ENCODE results near the gene UBN1.

The UBN1 gene

DNA sequence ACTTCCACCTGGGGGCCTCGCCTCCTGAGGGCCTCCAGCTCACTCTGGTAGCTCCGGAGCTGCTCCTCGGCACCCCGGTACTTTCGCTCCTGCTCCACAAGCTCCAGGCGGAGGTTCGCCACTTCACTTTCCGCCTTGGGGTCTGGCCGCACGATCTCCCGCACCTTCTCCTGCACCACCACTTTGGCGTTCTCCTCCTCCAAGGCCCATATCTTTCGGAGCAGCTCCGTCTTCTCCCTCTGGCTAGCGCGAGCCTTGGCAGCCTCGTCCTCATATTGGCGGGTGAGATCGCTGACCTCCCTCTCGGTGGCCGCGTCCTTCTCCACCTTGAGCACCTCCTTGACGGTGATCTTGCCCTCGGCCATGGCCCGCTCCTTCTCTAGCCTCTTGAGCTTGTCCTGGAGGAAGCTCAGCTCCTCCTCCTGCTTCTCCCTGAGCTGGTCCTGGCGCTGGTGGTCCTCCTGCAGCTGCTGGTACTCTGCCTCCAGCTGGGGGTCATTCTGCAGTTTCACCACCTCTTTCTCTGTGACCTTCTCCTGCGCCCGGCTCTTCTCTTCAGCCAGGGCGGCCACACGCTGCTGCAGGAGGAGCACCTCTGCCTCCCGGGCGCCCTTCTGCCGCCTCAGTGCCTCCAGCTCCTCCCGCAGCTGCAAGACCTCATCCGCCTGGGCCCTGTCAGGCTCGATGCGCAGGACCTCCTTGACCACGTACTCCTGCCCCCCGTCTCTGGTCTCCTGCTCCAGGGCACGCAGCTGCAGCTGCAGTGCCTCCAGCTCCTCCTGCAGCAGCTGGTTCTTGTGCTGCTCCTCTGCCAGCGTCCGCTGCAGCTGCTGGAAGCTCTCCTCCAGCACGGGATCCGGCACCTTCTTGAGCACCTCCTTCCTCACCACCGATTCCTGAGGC, 37.9 kb downstream of the UBN1 start:
- no peak for DNase-seq (ENCODE audit: low read depth)
- TF ChIP-seq, protein P1, sequence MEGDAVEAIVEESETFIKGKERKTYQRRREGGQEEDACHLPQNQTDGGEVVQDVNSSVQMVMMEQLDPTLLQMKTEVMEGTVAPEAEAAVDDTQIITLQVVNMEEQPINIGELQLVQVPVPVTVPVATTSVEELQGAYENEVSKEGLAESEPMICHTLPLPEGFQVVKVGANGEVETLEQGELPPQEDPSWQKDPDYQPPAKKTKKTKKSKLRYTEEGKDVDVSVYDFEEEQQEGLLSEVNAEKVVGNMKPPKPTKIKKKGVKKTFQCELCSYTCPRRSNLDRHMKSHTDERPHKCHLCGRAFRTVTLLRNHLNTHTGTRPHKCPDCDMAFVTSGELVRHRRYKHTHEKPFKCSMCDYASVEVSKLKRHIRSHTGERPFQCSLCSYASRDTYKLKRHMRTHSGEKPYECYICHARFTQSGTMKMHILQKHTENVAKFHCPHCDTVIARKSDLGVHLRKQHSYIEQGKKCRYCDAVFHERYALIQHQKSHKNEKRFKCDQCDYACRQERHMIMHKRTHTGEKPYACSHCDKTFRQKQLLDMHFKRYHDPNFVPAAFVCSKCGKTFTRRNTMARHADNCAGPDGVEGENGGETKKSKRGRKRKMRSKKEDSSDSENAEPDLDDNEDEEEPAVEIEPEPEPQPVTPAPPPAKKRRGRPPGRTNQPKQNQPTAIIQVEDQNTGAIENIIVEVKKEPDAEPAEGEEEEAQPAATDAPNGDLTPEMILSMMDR (conservative IDR thresholded peaks at IDR 0.05; ENCODE audit: low read depth, low read length) = no peak
- no peak overlapping the region for H3K4me3 ChIP-seq (ENCODE audit: low read depth, low read length)

DNA sequence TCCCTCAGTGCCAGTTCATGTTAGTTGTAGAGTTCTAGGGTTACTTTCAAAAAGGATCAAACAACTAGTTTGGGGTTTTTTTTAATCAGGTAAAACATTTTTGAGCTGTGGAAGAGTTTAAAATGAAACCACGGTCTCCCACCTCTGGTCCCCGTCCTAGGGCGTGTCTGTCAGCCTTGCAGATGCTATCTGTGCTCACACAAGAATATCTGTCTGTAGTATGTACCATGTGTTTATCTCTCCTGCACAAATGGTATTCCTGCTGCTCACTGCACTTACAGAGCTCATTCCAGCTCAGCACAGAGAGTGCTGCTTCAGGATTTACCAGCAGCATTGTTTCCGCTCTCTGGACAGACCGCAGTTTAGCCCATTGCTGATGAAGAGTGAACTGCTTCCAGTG, 38.9 kb downstream of the UBN1 start:
- TF ChIP-seq, protein P1 (conservative IDR thresholded peaks at IDR 0.05; ENCODE audit: low read depth, low read length) = no peak
- H3K4me3 ChIP-seq (ENCODE audit: low read depth, low read length) = no peak overlapping the region
- no peak for DNase-seq (ENCODE audit: low read depth)

DNA sequence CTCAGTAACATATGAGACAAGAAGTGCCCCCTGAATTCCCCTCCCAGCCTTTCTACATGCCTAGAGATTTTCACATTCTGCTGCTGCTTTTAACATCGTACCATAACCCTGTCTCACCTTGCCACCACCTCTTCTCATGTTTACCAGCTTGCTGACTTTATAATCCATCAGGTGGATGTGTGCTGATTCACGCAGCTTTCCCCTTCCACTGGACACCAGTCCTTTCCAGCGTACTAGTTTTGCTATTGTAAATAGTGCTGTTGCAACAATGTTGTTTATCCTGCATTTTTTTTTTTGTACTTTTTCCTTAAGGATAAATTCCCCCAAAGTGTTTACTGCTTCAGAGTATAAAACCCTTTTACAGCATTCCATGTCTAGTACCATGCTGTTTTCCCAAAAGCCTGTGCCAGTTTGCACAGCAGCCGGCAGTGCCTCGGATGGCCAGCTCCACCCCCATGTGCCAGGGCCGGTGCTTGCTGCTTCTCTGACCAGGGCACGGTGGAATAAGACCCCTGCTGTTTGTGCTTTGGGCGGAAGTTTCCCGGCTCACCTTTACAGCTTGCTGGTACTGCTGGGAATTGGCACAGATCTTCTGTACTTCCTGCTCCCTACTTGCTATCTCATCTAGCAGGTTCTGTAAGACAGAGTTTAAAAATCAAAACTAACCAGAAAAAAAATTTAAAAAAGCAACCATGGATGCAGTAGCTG, 41.3 kb downstream of the UBN1 start:
- DNase-seq (ENCODE audit: low read depth) = no peak
- TF ChIP-seq, protein P1 (conservative IDR thresholded peaks at IDR 0.05; ENCODE audit: low read depth, low read length) = no peak
- H3K4me3 ChIP-seq (ENCODE audit: low read depth, low read length) = no peak overlapping the region

DNA sequence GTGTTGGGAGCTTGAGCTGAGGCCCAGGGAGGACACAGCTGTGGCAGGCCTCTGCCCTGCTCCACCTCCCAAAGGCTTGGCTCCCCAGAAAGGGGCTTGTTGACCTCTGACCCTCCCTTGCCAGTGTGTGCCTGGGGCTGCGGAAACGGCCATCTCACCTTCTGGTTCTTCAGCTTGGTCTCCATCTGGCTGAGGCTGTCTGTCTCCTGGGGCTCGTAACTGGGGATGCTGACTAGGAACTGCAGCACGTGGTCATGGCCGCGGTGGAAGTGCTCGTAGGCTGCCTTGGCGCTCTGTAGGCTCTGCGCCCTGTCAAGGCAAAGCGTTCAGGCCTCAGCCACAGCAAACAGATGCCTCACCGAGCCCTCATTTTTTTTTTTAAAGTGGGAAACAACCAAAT, 42.7 kb downstream of the UBN1 start:
- TF ChIP-seq, protein P1 (conservative IDR thresholded peaks at IDR 0.05; ENCODE audit: low read depth, low read length) = no peak
- no peak for DNase-seq (ENCODE audit: low read depth)

DNA sequence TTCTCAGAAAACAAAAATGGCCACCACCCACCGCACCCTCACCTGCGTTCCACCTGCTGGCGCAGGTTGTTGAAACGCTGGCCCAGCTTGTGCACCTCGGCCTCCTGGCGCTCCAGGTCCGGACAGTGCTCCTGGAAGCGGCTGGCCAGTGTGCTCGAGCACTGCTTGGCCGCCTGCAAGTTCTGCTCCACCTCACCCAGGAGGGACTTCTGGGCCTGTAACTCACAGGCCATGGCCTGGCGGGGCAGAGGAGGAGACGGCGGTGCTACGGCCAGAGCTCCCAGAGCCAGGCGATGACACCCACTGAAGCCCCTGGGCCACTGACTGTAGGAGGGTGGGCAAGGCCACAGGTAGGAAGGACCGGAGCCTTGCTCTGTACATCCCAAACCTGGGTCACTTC, 43.4 kb downstream of the UBN1 start:
- TF ChIP-seq, protein P1 (conservative IDR thresholded peaks at IDR 0.05; ENCODE audit: low read depth, low read length) = no peak
- DNase-seq (ENCODE audit: low read depth) = no peak
- H3K4me3 ChIP-seq (ENCODE audit: low read depth, low read length) = no peak overlapping the region

More for the DNA sequence above, 42.7 kb downstream of the UBN1 start:
- no peak overlapping the region for H3K4me3 ChIP-seq (ENCODE audit: low read depth, low read length)

DNA sequence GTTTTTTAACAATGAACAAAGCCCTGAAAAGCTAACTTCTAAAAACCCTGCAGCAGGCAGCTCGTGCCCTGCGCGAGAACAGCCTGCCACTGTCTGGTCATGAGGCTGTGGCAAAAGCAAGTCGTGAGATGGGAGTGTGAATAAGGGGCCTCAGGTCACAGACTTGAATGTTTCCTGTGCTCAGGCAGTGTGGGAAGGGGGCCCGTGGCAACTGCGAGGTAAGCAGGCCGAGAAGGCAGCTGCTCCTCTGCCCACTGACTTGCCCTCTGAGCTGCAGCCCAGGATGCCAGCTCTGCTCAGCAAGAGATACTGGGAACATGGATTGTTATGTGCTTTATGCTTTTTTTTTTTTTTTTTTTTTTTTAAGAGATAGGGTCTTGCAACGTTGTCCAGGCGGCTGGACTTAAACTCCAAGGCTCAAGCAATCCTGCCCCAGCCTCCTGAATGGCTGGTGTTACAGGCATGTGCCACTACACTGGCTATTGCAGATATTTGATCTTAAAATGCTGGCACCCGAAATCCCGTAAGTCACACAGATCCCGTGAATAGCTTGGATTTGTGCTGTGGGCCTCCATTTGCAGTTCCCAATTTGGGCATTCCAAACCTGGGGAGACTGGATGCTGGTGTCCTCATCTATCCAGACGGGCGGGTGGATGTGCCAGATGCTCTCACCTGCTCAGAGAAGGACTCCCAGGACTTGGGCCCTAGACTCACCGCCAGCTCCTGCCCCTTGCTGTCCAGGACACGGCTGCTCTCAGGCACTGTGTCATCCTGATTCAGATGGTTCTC, 44.0 kb downstream of the UBN1 start:
- TF ChIP-seq, protein P1 (conservative IDR thresholded peaks at IDR 0.05; ENCODE audit: low read depth, low read length) = no peak
- no peak for DNase-seq (ENCODE audit: low read depth)
- no peak overlapping the region for H3K4me3 ChIP-seq (ENCODE audit: low read depth, low read length)

Measured in choroid plexus epithelial cell (primary cell).